Fibroblast of skin of abdomen (primary cell): Measurements from ENCODE around the gene NEK5.
A peak's percentile ranks its signal among the peaks of the same experiment; 100 is the strongest.
"Not testable (repeated sequence)": the region's sequence is repeated elsewhere in the genome, so short reads cannot be mapped to it uniquely, and the experiment has no call there.

Experiments
- DNase-seq: peaks from one replicate; pipeline ENCODE4 v3.0.0-alpha.2; 2013

The NEK5 gene

DNA sequence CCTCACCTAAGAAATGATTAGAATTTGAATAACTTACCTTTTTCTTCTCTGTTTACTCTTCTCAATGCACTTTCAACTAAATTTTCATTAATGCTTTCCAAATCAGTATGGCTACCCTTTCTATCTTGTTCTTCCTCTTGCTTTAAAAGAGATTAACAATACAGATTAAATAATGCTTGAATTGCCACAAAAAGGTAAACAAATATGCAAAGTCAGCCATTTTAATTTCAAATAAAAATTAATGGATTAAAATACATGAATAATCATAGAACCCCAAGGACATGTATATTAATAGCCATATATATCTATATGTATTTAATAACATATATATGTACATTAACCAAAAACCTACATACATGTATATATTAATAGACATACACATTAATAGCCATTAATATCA lies 7.9 kb upstream of the NEK5 start:
- DNase-seq, result no peak

DNA sequence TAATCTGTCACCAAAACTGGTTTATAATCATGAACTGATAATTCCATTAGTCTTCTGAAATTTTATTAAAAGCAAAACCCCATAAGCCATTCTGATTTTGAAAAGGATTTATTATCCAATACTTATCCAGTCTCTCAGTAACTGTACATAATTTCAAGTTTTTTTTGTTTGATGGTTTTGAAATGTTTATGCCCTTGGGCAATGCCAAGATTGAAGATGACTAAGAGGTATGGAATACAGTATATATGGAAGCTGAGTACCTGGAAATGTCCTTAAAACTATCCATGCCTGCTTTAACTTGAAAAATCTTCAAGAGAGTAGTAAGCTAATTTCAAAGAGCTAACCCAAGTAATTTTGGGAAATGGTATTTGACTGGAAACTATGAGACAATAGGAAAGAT lies 1.8 kb upstream of the NEK5 start:
- no peak for DNase-seq

DNA sequence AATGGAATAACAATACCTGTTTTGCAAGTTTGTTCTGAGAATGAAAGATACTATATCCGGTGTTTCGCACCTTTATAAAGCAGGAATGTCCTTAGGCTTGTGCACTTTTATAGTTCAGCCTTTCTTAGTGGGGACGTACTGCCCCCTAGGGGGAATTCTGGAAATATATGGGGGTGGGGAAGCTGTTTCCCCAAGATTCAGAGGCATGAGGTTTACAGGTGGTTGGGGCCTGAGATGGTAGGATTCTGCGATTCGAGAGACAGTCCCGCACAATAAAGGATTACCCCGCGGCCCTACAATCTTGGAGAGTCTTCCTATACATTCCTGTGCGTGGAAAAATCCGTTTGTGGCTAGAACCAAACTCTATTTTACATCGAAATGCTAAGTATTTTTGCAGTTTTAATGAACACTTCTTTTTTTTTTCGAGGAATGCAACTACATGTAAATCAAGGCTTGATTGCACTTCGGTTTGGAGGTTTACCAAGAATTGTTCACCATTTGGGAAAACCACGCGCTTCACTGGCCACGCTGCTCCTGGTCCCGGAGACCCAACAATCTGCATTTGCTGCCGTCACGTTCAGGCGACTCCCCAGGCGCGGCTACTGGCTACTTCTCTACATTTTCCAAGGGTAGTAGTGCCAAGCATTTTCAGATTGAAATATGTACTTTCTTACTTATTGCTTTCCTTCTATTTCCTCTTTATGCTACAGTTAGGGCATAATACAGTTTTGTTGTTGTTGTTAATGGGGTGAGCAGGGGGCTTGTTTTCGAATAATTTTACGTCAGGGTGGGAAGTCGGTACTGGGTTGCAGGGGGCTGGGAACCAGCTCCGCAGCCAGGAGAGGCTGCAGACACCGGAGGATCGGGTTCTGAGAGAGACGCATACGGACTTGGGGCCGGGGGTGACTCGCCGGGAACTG lies 830 bp downstream of the NEK5 start:
- DNase-seq, result peak; percentile 48

DNA sequence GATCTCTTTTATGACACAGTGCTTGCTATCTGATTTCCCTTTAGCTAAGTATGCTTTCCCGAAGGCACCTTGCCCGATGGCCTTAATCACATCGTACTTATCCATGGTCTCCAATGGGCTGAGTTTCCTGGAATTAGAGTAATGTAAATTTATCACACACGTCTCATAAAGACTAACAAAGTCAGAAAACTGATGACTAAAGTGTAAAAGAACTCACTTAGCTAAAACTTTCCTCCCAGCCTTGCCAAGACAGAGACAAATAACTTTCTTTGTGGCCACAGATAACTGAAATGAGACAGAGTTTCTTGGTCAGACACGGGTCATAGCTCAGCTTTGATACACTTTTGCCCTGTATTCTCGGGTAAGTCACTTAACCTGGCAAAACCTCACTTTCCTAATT lies 1.5 kb downstream of the NEK5 start:
- DNase-seq, result peak; percentile 2

DNA sequence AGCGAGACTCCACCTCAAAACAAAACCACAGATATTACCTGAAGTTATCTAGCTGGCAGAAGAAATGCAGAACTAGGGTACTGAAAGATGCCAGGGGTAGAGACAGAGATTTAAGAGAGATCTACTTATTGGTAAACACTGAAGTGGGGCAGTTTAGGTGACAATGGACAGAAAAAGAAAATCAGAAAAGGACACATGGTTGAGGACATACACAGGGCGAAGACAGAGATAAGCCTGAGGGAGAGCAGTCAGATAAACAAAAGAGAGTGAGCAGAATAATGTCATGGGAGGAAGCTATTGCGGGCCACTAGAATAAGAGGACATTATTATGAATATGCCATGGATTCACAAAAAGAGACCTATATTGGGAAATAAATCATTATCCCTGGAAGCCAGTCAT lies 3.3 kb downstream of the NEK5 start:
- DNase-seq, result no peak

DNA sequence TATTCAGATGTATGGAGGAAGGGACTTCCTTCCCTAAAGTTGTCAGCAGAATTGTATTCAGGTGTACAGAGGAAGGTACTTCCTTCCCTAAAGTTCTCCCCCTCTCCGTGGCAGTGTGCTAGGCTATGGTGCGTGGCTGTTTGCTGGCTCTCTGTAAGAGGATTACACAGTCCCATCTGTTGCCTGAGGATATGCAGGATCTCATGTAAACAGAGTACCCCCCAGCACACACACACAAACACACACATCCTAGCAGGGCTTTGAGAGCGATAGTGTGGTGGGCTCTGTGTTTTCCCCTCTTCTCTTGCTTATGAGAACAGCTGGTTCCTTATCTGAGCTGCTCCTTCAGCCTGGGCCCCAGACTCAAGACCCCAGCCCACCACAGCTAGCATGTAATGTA lies 10.3 kb downstream of the NEK5 start:
- DNase-seq, result no peak

DNA sequence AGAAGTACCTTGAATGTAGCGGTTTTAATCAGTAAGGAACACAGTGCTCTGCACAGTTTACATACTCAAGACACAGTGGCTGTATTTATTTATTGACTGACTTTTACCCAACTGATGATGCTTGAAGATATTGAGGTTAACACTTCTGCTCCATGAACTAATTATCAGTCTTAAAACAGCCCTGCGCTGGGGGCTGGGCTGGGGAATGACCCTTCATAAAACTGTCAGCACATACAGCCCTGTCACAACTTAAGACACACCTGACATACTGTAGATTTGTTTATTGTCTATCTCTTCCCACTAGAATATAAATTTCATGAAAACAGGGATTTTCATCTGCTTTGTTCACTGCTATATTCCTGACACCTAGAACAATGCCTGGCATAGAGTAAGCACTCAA lies 10.8 kb downstream of the NEK5 start:
- no peak for DNase-seq

DNA sequence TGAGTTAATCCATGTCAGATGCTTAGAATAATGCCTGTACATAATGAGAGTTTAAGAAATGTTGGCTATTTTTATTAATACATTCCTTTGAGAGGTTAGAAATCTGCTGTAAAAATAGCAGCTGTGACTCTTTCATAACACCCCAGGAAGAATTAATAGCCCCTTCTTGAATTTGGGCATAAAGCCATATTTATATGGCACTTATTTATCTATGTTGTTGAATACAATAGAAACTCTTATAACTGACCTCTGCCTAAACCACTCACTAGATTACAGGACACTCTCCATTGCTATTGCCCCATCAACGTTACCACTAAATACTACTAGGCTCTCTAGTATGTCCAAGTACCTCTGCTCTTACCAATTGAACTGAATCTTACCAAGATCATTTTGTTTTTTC lies 16.3 kb downstream of the NEK5 start:
- DNase-seq, result no peak

DNA sequence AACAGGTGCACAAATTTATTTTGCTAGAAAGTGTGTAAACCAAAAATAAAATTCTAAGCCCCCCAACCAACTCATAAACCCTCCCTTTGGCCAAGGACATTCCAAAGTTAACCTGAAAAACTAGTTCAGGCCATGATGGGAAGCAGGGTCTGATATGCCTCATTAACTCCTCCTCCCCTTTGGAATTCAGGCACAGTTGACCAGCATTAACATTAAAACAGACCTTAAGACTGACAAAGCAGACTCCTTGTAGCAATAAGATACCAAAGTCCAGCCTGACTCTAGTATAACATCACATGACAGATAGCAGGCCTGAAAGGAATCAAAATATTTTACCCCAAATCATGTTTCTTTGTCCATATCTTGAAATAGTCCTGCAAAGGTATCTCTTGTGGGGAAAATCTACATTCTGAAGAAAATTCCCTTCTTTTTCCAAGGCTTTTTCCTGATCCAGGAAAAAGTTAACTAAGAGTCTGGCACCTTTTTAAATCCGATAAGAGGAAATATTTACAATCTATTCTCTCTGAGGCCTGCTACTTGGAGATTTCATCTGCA lies 19.7 kb downstream of the NEK5 start:
- DNase-seq, result no peak

DNA sequence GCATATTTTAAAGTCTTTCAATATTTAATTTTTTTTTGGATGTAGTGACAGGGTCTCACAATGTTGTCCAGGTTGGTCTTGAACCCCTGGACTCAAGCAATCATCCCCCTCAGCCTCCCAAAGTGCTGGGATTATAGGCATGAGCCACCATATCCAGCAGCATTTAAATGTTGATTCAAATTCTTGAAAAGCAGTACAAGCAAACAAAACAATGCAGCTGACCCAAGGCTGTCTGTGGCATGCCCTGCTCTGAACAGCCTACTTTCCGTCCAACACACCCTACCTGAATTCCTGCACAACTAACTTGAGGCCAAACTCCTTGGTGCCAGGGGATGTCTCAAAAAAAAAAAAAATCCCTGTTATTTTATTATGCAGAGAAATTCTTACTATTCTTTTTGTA lies 23.0 kb downstream of the NEK5 start:
- DNase-seq, result no peak

DNA sequence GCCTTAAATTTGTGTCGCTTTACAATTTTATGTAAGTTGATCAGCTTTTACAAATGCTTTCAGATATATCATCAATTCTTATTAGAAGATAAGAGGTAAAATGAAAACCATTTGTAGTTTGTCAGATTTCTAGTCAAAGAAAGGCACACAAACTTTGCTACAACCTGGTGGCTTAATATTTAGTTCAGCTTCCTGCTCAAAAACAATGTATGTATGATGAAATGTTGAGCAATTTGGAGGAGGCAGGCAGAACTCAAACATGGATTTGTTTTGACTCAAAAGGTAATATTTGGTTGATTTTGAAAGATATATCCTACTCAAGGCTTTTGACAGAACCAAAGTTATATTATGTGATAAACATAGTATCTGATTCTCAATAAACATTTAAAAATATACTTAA lies 24.2 kb downstream of the NEK5 start:
- DNase-seq, result peak; percentile 60

DNA sequence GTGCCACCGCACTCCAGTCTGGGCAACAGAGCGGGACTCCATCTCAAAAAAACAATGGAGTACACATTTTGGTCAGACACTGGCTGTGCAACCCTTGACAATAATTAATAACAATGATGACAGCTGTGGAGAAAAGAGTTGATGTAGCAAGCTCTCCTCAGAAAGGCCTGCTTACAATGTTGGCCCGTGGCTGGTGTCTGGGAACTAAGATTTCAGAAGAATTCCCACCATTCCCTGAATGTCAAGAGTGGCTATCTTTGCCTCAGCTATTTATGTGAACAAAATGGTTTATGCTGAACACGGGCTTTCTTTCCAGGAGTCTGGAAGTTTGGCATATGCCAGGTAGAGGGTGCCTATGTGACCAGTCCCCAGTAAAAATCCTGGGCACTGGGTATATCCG lies 25.5 kb downstream of the NEK5 start:
- no peak for DNase-seq

DNA sequence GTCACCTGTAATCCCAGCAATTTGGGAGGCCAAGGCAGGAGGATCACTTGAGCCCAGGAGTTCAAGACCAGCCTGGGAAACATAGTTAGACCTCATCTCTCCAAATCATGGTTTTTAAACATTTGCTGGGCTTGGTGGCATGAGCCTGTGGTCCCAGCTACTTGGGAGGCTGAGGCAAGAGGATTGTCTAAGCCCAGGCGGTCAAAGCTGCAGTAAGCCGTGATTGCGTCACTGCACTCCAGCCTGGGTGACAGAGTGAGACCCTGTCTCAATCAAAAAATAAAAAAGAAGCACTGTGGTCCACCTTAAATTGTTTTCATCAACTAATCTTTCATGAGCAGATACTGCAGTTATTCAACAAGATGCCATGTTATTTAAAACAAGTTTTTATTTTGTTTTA lies 26.4 kb downstream of the NEK5 start:
- not testable (repeated sequence) for DNase-seq

DNA sequence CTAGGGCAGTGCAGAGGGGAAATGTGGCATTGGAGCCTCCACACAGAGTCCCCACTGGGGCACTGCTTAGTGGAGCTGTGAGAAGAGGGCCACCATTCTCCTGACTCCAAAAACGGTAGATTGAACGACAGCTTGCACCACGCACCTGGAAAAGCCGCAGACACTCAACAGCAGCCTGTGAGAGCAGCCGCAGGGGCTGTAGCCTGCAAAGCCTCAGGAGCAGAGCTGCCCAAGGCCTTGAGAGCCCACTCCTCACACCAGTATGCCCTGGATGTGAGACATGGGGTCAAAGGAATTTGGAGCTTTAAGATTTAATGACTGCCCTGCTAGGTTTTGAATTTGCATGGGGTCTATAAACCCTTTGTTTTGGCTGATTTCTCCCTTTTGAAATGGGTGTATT lies 31.7 kb downstream of the NEK5 start:
- no peak for DNase-seq

DNA sequence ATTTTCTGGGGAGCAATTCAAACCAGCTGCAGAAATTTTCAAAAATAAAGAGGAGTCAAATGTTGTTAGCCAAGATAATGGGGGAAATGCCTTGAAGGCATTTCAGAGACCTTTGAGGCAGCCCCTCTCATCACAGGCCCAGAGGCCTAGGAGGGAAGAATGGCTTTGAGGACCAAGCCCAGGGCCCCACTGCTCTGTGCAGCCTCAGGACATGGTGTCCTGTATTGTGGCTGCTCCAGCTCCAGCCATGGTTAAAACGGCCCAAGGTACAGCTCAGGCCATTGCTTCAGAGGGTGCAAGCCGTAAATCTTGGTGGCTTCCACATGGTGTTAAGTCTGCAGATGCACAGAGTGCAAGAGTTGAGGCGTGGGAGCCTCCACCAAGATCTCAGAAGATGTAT lies 32.1 kb downstream of the NEK5 start:
- no peak for DNase-seq

DNA sequence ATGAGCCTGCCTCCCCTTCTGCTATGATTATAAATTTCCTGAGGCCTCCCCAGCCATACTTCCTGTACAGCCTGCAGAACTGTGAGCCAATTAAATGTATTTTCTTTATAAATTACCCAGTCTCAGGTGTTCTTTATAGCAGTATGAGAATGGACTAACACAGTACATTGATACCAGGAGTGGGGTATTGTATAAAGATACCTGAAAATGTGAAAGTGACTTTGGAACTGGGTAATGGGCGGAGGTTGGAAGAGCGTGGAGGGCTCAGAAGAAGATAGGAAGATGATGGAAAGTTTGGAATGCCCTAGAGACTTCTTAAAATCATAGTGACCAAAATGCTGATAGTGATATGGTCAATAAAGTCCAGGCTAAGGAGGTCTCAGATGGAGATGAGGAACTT lies 32.8 kb downstream of the NEK5 start:
- DNase-seq, result no peak

DNA sequence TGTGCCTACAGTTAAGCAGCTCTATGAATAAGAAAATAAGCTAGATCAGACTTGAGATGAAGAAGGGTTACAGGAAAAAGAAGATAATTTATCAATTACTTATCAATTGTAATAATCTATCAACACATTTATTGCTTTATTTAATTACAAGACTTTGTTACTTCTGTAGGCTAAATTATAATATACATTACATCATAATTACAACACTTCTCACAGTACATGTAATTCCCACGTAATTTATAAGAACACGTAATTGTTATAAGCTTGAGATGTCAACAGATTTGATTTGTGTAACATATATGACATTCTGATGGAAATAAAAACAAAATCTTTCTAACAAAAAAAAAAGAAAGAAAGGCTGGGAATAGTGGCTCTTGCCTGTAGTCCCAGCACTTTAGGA lies 36.8 kb downstream of the NEK5 start:
- no peak for DNase-seq

DNA sequence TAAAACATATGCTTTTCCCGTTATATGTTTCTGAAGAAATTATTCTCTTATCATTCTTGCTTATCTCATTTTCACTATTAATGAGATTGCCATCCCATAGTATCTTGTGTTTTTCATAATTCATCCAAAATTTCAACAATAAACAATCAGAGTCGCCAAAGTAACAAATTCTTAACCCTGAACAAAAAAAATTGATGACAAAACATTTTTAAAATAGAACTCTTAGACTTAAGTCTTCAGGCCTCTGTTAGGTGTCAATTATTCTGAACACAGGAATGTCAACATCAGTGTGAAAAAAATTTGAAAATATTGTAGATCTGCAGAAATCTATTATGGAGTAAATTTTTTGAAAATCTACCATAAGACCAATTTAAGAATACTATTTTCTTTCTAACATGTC lies 37.4 kb downstream of the NEK5 start:
- no peak for DNase-seq

DNA sequence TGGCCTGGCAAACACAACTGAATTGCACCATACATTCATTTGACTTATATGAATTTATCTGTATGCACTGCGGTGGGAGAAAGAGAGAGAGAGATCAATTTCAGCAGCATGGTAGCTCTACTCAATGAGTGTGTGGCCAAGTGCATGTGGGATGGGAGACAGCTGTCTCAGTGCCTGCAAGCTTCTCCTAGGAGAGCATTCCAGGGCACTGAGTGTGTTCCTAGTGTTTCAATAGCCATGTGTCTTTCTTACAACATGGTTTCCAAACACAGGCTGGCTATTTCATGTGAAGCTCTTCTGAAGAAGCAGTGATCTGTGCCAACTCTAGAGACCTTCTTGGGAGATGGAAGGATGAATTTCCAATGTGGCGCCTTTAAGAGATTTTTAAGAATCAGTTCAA lies 43.5 kb downstream of the NEK5 start:
- peak; percentile 79 for DNase-seq

DNA sequence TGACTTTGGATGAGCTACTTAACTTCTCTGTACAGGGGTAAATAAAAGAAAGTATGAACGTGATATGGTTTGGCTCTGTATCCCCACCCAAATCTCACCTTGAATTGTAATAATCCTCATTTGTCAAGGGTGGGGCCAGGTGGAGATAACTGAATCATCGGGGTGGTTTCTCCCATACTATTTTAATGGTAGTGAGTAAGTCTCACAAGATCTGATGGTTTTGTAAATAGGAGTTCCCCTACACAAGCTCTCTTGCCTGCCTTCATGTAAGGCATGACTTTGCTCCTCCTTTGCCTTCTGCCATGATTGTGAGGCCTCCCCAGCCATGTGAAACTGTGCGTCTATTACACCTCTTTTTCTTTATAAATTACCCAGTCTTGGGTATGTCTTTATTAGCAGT lies 43.9 kb downstream of the NEK5 start:
- not testable (repeated sequence) for DNase-seq

DNA sequence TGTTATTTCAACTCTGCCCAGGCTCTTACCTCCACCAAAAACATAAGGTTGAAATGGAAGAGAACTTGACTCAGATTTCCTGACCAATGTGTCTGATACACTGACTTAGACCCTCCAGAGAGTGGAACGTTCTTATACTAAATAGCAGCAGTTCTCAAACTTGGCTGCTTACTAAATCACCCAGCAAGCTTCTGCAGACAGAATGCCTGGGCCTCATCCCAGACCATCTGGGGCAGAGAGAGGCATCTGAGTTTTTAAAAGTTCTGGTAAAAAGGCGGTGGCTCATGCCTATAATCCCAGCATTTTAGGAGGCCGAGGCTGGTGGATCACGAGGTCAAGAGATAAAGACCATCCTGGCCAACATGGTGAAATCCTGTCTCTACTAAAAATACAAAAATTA lies 46.3 kb downstream of the NEK5 start:
- DNase-seq, result no peak

DNA sequence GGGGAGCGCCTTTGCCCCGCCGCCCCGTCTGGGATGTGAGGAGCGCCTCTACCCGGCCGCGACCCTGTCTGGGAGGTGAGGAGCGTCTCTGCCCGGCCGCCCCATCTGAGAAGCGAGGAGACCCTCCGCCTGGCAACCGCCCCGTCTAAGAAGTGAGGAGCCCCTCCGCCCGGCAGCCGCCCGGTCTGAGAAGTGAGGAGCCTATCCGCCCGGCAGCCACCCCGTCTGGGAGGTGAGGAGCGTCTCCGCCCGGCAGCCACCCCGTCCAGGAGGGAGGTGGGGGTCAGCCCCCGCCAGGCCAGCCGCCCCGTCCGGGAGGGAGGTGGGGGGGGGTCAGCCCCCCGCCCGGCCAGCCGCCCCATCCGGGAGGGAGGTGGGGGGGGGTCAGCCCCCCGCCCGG lies 49.0 kb downstream of the NEK5 start:
- not testable (repeated sequence) for DNase-seq

DNA sequence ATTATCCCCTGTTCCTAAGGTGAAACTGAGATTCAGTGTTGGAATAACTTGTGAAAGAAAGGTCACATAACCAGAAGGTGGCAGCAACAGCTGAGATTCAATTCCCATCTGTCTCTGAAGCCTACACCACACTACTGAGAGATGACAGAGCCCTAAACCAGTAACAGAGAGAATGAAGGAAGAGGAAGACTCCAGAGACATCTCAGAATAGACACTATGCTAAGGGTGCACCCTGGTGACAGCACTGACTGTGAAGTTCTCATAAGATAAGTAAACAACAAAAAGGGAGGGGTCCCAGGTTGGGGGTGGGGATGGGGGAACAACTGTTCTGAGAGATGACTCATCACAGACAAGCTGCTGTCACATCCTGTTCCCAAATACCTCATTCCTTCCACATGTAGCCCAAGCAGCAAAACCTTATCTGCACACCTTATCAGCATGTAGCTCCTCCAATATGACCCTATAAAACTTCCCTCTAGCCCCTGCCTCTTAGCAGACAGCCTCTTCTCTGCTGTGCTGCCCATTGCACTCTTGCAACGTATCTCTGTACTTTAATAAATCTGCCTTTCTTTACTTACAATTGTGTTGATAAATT lies 57.8 kb downstream of the NEK5 start:
- peak; percentile 4 for DNase-seq

DNA sequence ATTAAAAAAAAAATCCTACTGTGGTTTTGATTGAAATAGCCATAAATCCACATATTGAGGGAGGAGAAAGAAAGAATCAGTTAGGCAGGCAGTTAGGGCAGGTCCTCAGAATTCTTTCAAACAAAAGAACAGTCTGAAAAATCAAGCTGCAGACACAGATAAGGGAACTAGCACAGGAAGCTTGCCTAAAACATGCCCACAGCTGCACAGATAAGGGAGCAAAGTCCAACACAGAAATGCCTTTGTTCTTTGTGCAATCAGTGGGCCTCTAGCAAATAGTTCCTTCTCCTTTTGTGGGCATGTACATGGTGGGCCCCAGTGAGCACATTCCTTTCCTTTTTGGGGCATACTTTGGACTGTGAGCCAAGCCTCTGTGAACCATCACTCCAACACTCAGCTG lies 61.6 kb downstream of the NEK5 start:
- no peak for DNase-seq
